CD14-positive monocyte (primary cell): ENCODE results near the gene RHOA. TPM values are rescaled to one million over a fixed set of nuclear protein-coding genes. Genes with fewer than 3 reads are reported as not detected.
A peak's percentile ranks its signal among the peaks of the same experiment; 100 is the strongest.

Experiments used
- DNase-seq, 3 donors: peaks; one replicate each; pipeline ENCODE4 v3.0.0-alpha.2; 2011 to 2022
- H2AFZ ChIP-seq: 2 replicates; pipeline ENCODE4 v1.6.0; 2012; ENCODE audit warnings: mild to moderate bottlenecking, low read depth, low read length, inconsistent platforms; ENCODE audit not compliant: insufficient read depth, poor library complexity, severe bottlenecking
- H3K27ac ChIP-seq, 2 donors: 1 replicate in 1 of 2; 2 replicates in 1 of 2; pipeline ENCODE4 v1.5.1; 2012 to 2013; ENCODE audit warnings: low read length in 2 of 2, control low read depth in 1 of 2, inconsistent platforms in 1 of 2, low read depth in 1 of 2, mild to moderate bottlenecking in 1 of 2
- H3K27me3 ChIP-seq, 2 donors: one replicate each; pipeline versions ENCODE4 v1.6.0 to v1.6.1; 2011 to 2013; ENCODE audit warnings: low read length in 2 of 2; ENCODE audit not compliant: control insufficient read depth in 2 of 2, insufficient read depth in 2 of 2
- H3K36me3 ChIP-seq, 2 donors: replicated peaks in 1 of 2; 1 replicate in 1 of 2; 2 replicates in 1 of 2; pipeline versions ENCODE4 v1.5.1 to v1.6.1; 2012 to 2013; ENCODE audit warnings: low read length in 2 of 2, control low read depth in 1 of 2, inconsistent platforms in 1 of 2, mild to moderate bottlenecking in 1 of 2; ENCODE audit not compliant: insufficient read depth in 2 of 2, control insufficient read depth in 1 of 2
- H3K4me1 ChIP-seq, 2 donors: 1 replicate in 1 of 2; 2 replicates in 1 of 2; pipeline versions ENCODE4 v1.5.1 to v1.6.1; 2012 to 2013; ENCODE audit warnings: low read length in 2 of 2, control low read depth in 1 of 2, inconsistent platforms in 1 of 2, mild to moderate bottlenecking in 1 of 2, moderate library complexity in 1 of 2; ENCODE audit not compliant: insufficient read depth in 2 of 2, control insufficient read depth in 1 of 2
- H3K4me2 ChIP-seq: replicated peaks from 2 replicates; pipeline ENCODE3; 2012; ENCODE audit warnings: low read length, moderate library complexity, mild to moderate bottlenecking; ENCODE audit not compliant: poor library complexity, severe bottlenecking; ENCODE audit errors: extremely low read depth
- H3K4me3 ChIP-seq, 3 experiments: fragments of 200-600 bp in 1 of 3; sonication (generic) in 1 of 3; replicated peaks in 1 of 3; 1 replicate in 2 of 3; 2 replicates in 1 of 3; pipeline ENCODE4 v1.5.1; 2011 to 2013; ENCODE audit warnings: low read length in 3 of 3, mild to moderate bottlenecking in 3 of 3, control low read depth in 2 of 3, low read depth in 2 of 3, inconsistent platforms in 1 of 3, moderate library complexity in 1 of 3
- H3K79me2 ChIP-seq: 2 replicates; pipeline ENCODE4 v1.6.0; 2012; ENCODE audit warnings: mild to moderate bottlenecking, control low read depth, inconsistent platforms, low read length, moderate library complexity; ENCODE audit not compliant: insufficient read depth
- H3K9ac ChIP-seq: 2 replicates; pipeline ENCODE4 v1.6.0; 2017; ENCODE audit warnings: low read length, mild to moderate bottlenecking; ENCODE audit not compliant: insufficient read depth, poor library complexity, severe bottlenecking
- H3K9me3 ChIP-seq, 2 donors: replicated peaks in 1 of 2; 1 replicate in 1 of 2; 2 replicates in 1 of 2; pipeline versions ENCODE4 v1.5.1 to v1.6.1; 2012 to 2013; ENCODE audit warnings: low read length in 2 of 2, control low read depth in 1 of 2; ENCODE audit not compliant: control insufficient read depth in 1 of 2, insufficient read depth in 1 of 2
- H4K20me1 ChIP-seq: 2 replicates; pipeline ENCODE4 v1.6.0; 2012; ENCODE audit warnings: mild to moderate bottlenecking, low read length, control low read depth, moderate library complexity; ENCODE audit not compliant: insufficient read depth
- H3K27ac Mint-ChIP-seq, 7 donors: one replicate each; pipeline ENCODE4 v1.8.0; 2020; ENCODE audit warnings: mild to moderate bottlenecking in 7 of 7, mixed read lengths in 7 of 7, moderate library complexity in 6 of 7, inconsistent platforms in 2 of 7
- H3K27me3 Mint-ChIP-seq, 3 donors: one replicate each; pipeline ENCODE4 v1.8.0; 2021 to 2022; ENCODE audit warnings: low read depth in 3 of 3, mild to moderate bottlenecking in 3 of 3, mixed read lengths in 3 of 3, moderate library complexity in 3 of 3, inconsistent platforms in 1 of 3
- H3K36me3 Mint-ChIP-seq, 2 donors: one replicate each; pipeline ENCODE4 v1.8.0; 2020; ENCODE audit warnings: mixed read lengths in 2 of 2, inconsistent platforms in 1 of 2, mild to moderate bottlenecking in 1 of 2
- H3K4me1 Mint-ChIP-seq: one replicate; pipeline ENCODE4 v1.8.0; 2020; ENCODE audit warnings: mild to moderate bottlenecking, mixed read lengths
- H3K4me3 Mint-ChIP-seq, 2 donors: one replicate each; pipeline ENCODE4 v1.8.0; 2020; ENCODE audit warnings: mild to moderate bottlenecking in 2 of 2, mixed read lengths in 2 of 2, moderate library complexity in 1 of 2
- H3K9me3 Mint-ChIP-seq, 7 donors: one replicate each; pipeline ENCODE4 v1.8.0; 2020 to 2022; ENCODE audit warnings: mixed read lengths in 7 of 7, mild to moderate bottlenecking in 6 of 7, moderate library complexity in 6 of 7, inconsistent platforms in 2 of 7
- WGBS: methylation state at CpG from one replicate; pipeline ENCODE4 v1.1.5; 2013; ENCODE audit warnings: missing lambda C conversion rate; ENCODE audit not compliant: insufficient coverage; 5-methylcytosine and 5-hydroxymethylcytosine counted together
- intact Hi-C, 2 donors: fragments of 100-400 bp; cut with micrococcal nuclease; formaldehyde crosslinking; loops; one replicate each; pipeline versions ENCODE4 v1.15.0 to v1.15.1; 2023
- polyA plus RNA-seq, 3 donors: library from polyadenylated mRNA; depleted of rRNA in 1 of 3; unstranded in 2 of 3; stranded (reverse) in 1 of 3; fragments of 300-500 nt in 2 of 3; fragments of >200 nt in 1 of 3; fragmentation: Illumina TruSeq in 2 of 3; gene quantifications; 1 replicate in 2 of 3; 2 replicates in 1 of 3; pipeline ENCODE4 v1.2.3, GENCODE V29; 2012 to 2021
- TF ChIP-seq, protein P1 (sequence below): fragments of 200-600 bp; IDR thresholded peaks from one replicate; pipeline ENCODE4 v1.8.0; 2022; ENCODE audit warnings: antibody characterized with exemption, mild to moderate bottlenecking

The RHOA gene
- polyA plus RNA-seq, 3 donors: 624 to 1,306 (median 1,179) TPM

DNA sequence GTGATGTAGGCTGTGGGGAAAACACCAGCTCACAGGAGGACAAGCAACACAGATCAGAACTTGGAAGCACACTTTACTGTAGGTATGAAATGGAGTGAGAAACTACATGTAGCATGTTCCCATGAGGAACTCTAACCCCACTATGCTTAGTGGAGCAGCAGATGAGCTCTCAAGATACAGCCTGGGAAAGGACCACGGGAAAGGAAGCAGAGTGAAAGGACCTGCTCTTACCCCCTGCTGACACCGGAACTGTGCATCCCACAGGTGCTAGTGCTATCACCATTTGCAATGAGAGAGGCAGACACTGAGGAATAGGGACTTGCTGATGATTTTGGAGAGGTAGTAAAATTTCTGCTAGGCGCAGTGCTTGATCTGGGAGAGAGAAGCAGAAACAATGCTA, 100.5 kb downstream of the RHOA start:
- peaks cover 0 to 1% (median 0%) of the 10 kb centered on the region in 3 donors for H3K27me3 Mint-ChIP-seq
- H2AFZ ChIP-seq: no peak overlapping the region
- no peak overlapping the region for H3K4me2 ChIP-seq
- TF ChIP-seq, protein P1, sequence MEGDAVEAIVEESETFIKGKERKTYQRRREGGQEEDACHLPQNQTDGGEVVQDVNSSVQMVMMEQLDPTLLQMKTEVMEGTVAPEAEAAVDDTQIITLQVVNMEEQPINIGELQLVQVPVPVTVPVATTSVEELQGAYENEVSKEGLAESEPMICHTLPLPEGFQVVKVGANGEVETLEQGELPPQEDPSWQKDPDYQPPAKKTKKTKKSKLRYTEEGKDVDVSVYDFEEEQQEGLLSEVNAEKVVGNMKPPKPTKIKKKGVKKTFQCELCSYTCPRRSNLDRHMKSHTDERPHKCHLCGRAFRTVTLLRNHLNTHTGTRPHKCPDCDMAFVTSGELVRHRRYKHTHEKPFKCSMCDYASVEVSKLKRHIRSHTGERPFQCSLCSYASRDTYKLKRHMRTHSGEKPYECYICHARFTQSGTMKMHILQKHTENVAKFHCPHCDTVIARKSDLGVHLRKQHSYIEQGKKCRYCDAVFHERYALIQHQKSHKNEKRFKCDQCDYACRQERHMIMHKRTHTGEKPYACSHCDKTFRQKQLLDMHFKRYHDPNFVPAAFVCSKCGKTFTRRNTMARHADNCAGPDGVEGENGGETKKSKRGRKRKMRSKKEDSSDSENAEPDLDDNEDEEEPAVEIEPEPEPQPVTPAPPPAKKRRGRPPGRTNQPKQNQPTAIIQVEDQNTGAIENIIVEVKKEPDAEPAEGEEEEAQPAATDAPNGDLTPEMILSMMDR: no peak
- H3K79me2 ChIP-seq: peaks cover 27% of the 10 kb centered on the region
- H3K4me1 ChIP-seq: no peaks in the 10 kb centered on the region
- H3K4me1 Mint-ChIP-seq: no peaks in the 10 kb centered on the region
- peaks cover 75% of the 10 kb centered on the region for H4K20me1 ChIP-seq
- intact Hi-C loops: no loop called here
- WGBS: 100% methylated on average over 1 of the region's 3 CpGs
- no peak overlapping the region for H3K4me3 Mint-ChIP-seq
- DNase-seq: no peak
- peak overlapping the region in 4 of 7 donors; percentile 18 to 52 (median 33) for H3K27ac Mint-ChIP-seq
- H3K27me3 ChIP-seq: no peaks in the 10 kb centered on the region
- peaks cover 74 to 97% of the 10 kb centered on the region in 2 donors for H3K36me3 ChIP-seq
- H3K9me3 ChIP-seq: no peaks in the 10 kb centered on the region
- no peak overlapping the region for H3K4me3 ChIP-seq
- peaks cover 65 to 92% of the 10 kb centered on the region in 2 donors for H3K36me3 Mint-ChIP-seq
- no peaks in the 10 kb centered on the region for H3K9me3 Mint-ChIP-seq
- no peak overlapping the region for H3K9ac ChIP-seq
- H3K27ac ChIP-seq: peak overlapping the region in 1 of 2 donors; percentile 37

DNA sequence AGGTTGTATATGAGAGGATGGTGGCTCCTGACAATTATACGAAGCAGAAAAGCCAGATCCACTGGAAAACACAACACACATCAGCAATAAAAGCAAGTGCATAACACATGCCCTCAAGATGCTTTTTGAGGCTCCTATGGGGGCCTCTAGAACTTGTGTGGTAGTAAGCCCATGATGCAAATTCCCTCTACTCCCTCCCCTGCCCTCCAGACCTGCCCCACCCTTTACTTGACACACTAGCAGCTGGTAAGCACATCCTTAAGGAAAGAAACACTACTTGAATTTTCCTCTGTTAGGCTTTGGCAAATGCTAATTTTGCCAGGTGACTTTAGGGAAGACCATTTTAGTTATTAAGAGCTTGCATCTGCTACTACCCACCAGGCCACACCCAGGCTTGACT, 101.1 kb downstream of the RHOA start:
- peak overlapping the region in 1 of 2 donors; percentile 37 for H3K27ac ChIP-seq
- H3K9me3 ChIP-seq: no peaks in the 10 kb centered on the region
- no peak for DNase-seq
- no CpG with 5 or more reads among the region's 1 CpG for WGBS
- H3K4me1 Mint-ChIP-seq: no peaks in the 10 kb centered on the region
- no peak overlapping the region for H2AFZ ChIP-seq
- TF ChIP-seq, protein P1: no peak
- H3K4me3 ChIP-seq: no peak overlapping the region
- H3K9ac ChIP-seq: no peak overlapping the region
- H3K79me2 ChIP-seq: peaks cover 27% of the 10 kb centered on the region
- H4K20me1 ChIP-seq: peaks cover 77% of the 10 kb centered on the region
- H3K36me3 ChIP-seq: peaks cover 75 to 98% of the 10 kb centered on the region in 2 donors
- no peaks in the 10 kb centered on the region for H3K27me3 ChIP-seq
- peak overlapping the region in 1 of 7 donors; percentile 18 for H3K27ac Mint-ChIP-seq
- no peaks in the 10 kb centered on the region for H3K4me1 ChIP-seq
- peaks cover 65 to 91% of the 10 kb centered on the region in 2 donors for H3K36me3 Mint-ChIP-seq
- H3K4me3 Mint-ChIP-seq: no peak overlapping the region
- H3K27me3 Mint-ChIP-seq: peaks cover 0 to 1% (median 0%) of the 10 kb centered on the region in 3 donors
- H3K4me2 ChIP-seq: no peak overlapping the region
- intact Hi-C loops: no loop called here
- H3K9me3 Mint-ChIP-seq: no peaks in the 10 kb centered on the region

Other genes starting within 250 kb of the RHOA start
- gene CCDC71, start 245.6 kb downstream of the RHOA start, polyA plus RNA-seq: 10 to 100 TPM in 1 of 3 donors, 1 to 10 TPM in 2; 1.0 to 11.2 (median 1.2) TPM
- gene KLHDC8B, start 240.4 kb downstream of the RHOA start, polyA plus RNA-seq: 10 to 100 TPM in 2 of 3 donors, 1 to 10 TPM in 1; 7.5 to 16.7 (median 12.9) TPM
- gene C3orf62, start 134.7 kb downstream of the RHOA start, polyA plus RNA-seq: 10 to 100 TPM in 1 of 3 donors, 1 to 10 TPM in 1, under 1 TPM in 1; 0.60 to 15.7 (median 1.0) TPM
- gene USP4, start 71.9 kb downstream of the RHOA start, polyA plus RNA-seq: 100 to 1,000 TPM in 1 of 3 donors, 10 to 100 TPM in 2; 68.6 to 125 (median 78.9) TPM
- gene GPX1, start 53.6 kb downstream of the RHOA start, polyA plus RNA-seq: 1,000 to 10,000 TPM; 1,287 to 2,105 (median 1,394) TPM
- 10 to 100 TPM; 22.4 to 35.5 (median 26.7) TPM for gene TCTA, start 447 bp upstream of the RHOA start, polyA plus RNA-seq
- gene AMT, start 10.5 kb upstream of the RHOA start, polyA plus RNA-seq: 10 to 100 TPM in 1 of 3 donors, 1 to 10 TPM in 2; 2.0 to 25.1 (median 3.1) TPM
- gene NICN1, start 17.3 kb upstream of the RHOA start, polyA plus RNA-seq: 10 to 100 TPM in 1 of 3 donors, 1 to 10 TPM in 2; 5.0 to 23.3 (median 5.6) TPM
- gene DAG1, start 58.3 kb upstream of the RHOA start, polyA plus RNA-seq: 1 to 10 TPM; 3.9 to 5.8 (median 4.2) TPM
- gene BSN, start 142.5 kb upstream of the RHOA start, polyA plus RNA-seq: not detected